HG02870 (cell line): Measurements from ENCODE around the gene DIP2A.

ENCODE experiments used
- ATAC-seq: cut with Tn5 transposase; IDR thresholded peaks from one replicate; pipeline ENCODE4 v1.9.1; 2021; ENCODE audit warnings: mild to moderate bottlenecking, moderate library complexity; ENCODE audit not compliant: unreplicated experiment

DIP2A gene

GRCh38 chr21:46616656-46617055 is 158.0 kb downstream of the DIP2A start:
- ATAC-seq, result no peak

- ATAC-seq, result no peak
Observed at GRCh38 chr21:46617267-46618051, 158.8 kb downstream of the DIP2A start.

GRCh38 chr21:46618738-46619379 is 160.2 kb downstream of the DIP2A start:
- no peak for ATAC-seq
